Measurements from ENCODE around the gene EXOC3. TPM values are rescaled to one million over a fixed set of nuclear protein-coding genes. Genes with fewer than 3 reads are reported as not detected.
"Not testable (repeated sequence)": the region's sequence is repeated elsewhere in the genome, so short reads cannot be mapped to it uniquely, and the experiment has no call there.

The EXOC3 gene
- total RNA-seq, 2 donors from 2014 or later: 71.3 to 86.3 TPM

- no peak for ATAC-seq
- Mint-ChIP-seq H3K27ac (no peak overlapping the region), H3K27me3 (peaks cover 12% of the 10 kb centered on the region), H3K36me3 (ENCODE audit: low read depth) (no peaks in the 10 kb centered on the region), H3K4me3 (no peak overlapping the region), H3K4me1 (no peaks in the 10 kb centered on the region)
- no peaks in the 10 kb centered on the region for H3K9me3 ChIP-seq (ENCODE audit: control insufficient read depth, low read length, poor library complexity, severe bottlenecking)
- DNase-seq: no peak
Measured at GRCh38 chr5:483434-484140, 40.6 kb downstream of the EXOC3 start.

GRCh38 chr5:484556-484955, 41.6 kb downstream of the EXOC3 start:
- DNase-seq (no peak), ATAC-seq (no peak)
- no peaks in the 10 kb centered on the region for H3K9me3 ChIP-seq (ENCODE audit: control insufficient read depth, low read length, poor library complexity, severe bottlenecking)
- Mint-ChIP-seq H3K27ac (no peak overlapping the region), H3K4me1 (no peaks in the 10 kb centered on the region), H3K4me3 (no peak overlapping the region), H3K27me3 (peaks cover 12% of the 10 kb centered on the region), H3K36me3 (ENCODE audit: low read depth) (no peaks in the 10 kb centered on the region)

- no peak for DNase-seq
- Mint-ChIP-seq H3K36me3 (ENCODE audit: low read depth) (no peaks in the 10 kb centered on the region), H3K27ac (no peak overlapping the region), H3K4me1 (no peaks in the 10 kb centered on the region), H3K27me3 (peaks cover 7% of the 10 kb centered on the region), H3K4me3 (peak overlapping the region; percentile 7)
- ATAC-seq: no peak
- no peaks in the 10 kb centered on the region for H3K9me3 ChIP-seq (ENCODE audit: control insufficient read depth, low read length, poor library complexity, severe bottlenecking)
Measured at GRCh38 chr5:485113-485945, 42.4 kb downstream of the EXOC3 start.

DNA sequence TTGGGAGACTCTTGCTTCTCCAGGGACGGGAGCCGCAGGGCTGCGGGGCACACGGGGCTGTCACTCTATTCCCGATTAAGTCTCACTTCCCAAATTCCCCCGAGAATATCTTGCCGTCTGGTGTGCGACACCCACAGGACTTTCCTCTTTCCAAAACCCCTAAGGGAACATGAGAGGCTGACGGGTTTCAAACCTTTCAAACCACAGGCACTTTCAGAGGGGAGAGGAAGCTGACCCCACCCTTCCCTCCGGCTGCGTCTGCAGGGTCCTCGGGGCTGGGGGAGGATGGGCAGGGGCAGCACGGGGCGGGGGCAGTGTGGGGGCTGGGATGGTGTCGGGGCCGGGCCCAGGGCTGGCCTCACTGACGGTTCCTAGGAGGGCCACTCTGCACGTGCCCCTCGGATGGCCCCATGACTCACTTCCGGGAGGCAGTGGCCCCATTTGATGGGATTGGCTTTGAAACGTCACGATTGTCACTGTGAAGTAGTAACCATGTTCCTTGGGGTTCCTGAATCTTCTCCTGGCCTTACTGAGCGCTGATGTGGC, 43.0 kb downstream of the EXOC3 start:
- H3K4me3 Mint-ChIP-seq: peak overlapping the region; percentile 7
- no peaks in the 10 kb centered on the region for H3K9me3 ChIP-seq (ENCODE audit: control insufficient read depth, low read length, poor library complexity, severe bottlenecking)
- no peaks in the 10 kb centered on the region for H3K4me1 Mint-ChIP-seq
- ATAC-seq (peak; percentile 32), DNase-seq (no peak)
- no peaks in the 10 kb centered on the region for H3K36me3 Mint-ChIP-seq (ENCODE audit: low read depth)
- H3K27ac Mint-ChIP-seq: no peak overlapping the region
- peaks cover 4% of the 10 kb centered on the region for H3K27me3 Mint-ChIP-seq

- not testable (repeated sequence) for H3K36me3 Mint-ChIP-seq (ENCODE audit: low read depth); H3K27me3 Mint-ChIP-seq; H3K4me1 Mint-ChIP-seq; DNase-seq; ATAC-seq; H3K4me3 Mint-ChIP-seq; H3K9me3 ChIP-seq (ENCODE audit: control insufficient read depth, low read length, poor library complexity, severe bottlenecking); H3K27ac Mint-ChIP-seq
Measured at GRCh38 chr5:486597-486996, 43.6 kb downstream of the EXOC3 start.

- Mint-ChIP-seq H3K27me3 (no peaks in the 10 kb centered on the region), H3K4me3 (no peak overlapping the region), H3K27ac (no peak overlapping the region), H3K36me3 (ENCODE audit: low read depth) (no peaks in the 10 kb centered on the region), H3K4me1 (no peaks in the 10 kb centered on the region)
- ATAC-seq (no peak), DNase-seq (no peak)
- no peaks in the 10 kb centered on the region for H3K9me3 ChIP-seq (ENCODE audit: control insufficient read depth, low read length, poor library complexity, severe bottlenecking)
Measured at GRCh38 chr5:488241-488640, 45.3 kb downstream of the EXOC3 start.

- H3K36me3 Mint-ChIP-seq (ENCODE audit: low read depth): no peaks in the 10 kb centered on the region
- ATAC-seq: no peak
- no peak overlapping the region for H3K4me3 Mint-ChIP-seq
Measured at GRCh38 chr5:488744-489688, 46.0 kb downstream of the EXOC3 start.

DNA sequence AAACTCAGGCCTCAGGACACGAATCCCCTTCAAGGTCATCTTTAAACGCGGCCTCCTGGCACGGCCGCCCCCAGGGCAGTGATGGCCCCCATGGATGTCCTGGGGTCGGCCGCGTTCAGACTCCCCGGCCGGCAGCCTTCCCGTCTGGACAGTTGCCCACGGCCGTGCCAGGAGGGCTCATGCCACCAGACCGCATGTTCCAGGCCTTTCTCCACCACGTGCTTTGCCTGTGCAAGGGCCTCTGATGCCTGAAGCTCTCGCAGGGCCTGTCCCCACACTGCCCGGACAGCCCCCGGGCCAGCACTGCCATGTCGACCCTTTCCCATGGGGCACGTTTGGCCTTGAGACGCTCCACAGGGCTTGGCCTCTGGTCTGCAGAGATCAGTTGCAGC, 46.7 kb downstream of the EXOC3 start:
- ATAC-seq (no peak), DNase-seq (no peak)
- H3K9me3 ChIP-seq (ENCODE audit: control insufficient read depth, low read length, poor library complexity, severe bottlenecking): no peaks in the 10 kb centered on the region
- H3K27ac Mint-ChIP-seq: no peak overlapping the region
- no peaks in the 10 kb centered on the region for H3K4me1 Mint-ChIP-seq
- no peaks in the 10 kb centered on the region for H3K36me3 Mint-ChIP-seq (ENCODE audit: low read depth)
- H3K4me3 Mint-ChIP-seq: no peak overlapping the region
- no peaks in the 10 kb centered on the region for H3K27me3 Mint-ChIP-seq

More at GRCh38 chr5:488744-489688, 46.0 kb downstream of the EXOC3 start:
- no peaks in the 10 kb centered on the region for H3K9me3 ChIP-seq (ENCODE audit: control insufficient read depth, low read length, poor library complexity, severe bottlenecking)
- no peaks in the 10 kb centered on the region for H3K27me3 Mint-ChIP-seq
- DNase-seq: no peak
- H3K27ac Mint-ChIP-seq: no peak overlapping the region
- no peaks in the 10 kb centered on the region for H3K4me1 Mint-ChIP-seq

- Mint-ChIP-seq H3K36me3 (ENCODE audit: low read depth) (no peaks in the 10 kb centered on the region), H3K4me3 (no peak overlapping the region), H3K27me3 (no peaks in the 10 kb centered on the region), H3K27ac (no peak overlapping the region), H3K4me1 (no peaks in the 10 kb centered on the region)
- DNase-seq (no peak), ATAC-seq (no peak)
- no peaks in the 10 kb centered on the region for H3K9me3 ChIP-seq (ENCODE audit: control insufficient read depth, low read length, poor library complexity, severe bottlenecking)
Measured at GRCh38 chr5:490116-491106, 47.4 kb downstream of the EXOC3 start.

GRCh38 chr5:491119-491855, 48.3 kb downstream of the EXOC3 start:
- no peak overlapping the region for H3K4me3 Mint-ChIP-seq
- no peak for DNase-seq
- H3K4me1 Mint-ChIP-seq: no peaks in the 10 kb centered on the region
- no peak for ATAC-seq
- no peak overlapping the region for H3K27ac Mint-ChIP-seq
- H3K36me3 Mint-ChIP-seq (ENCODE audit: low read depth): no peaks in the 10 kb centered on the region
- H3K27me3 Mint-ChIP-seq: no peaks in the 10 kb centered on the region
- no peaks in the 10 kb centered on the region for H3K9me3 ChIP-seq (ENCODE audit: control insufficient read depth, low read length, poor library complexity, severe bottlenecking)

DNA sequence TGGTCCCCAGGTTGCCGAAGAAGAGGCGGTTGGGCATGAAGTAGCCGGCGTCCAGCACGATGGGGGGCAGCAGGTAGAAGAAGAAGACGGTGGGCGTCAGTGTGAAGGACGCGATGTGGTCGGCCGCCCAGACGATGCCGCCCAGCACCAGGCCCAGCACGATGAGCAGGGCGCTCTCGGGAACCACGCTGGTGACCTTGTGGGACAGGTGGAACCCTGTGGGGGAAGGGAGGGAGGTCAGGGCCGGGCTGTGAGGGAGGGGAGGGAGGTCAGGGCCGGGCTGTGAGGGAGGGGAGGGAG, 48.8 kb downstream of the EXOC3 start:
- H3K4me1 Mint-ChIP-seq: no peaks in the 10 kb centered on the region
- ATAC-seq: no peak
- no peak overlapping the region for H3K27ac Mint-ChIP-seq

More for the DNA sequence above, 48.8 kb downstream of the EXOC3 start:
- DNase-seq: no peak
- Mint-ChIP-seq H3K4me3 (no peak overlapping the region), H3K36me3 (ENCODE audit: low read depth) (no peaks in the 10 kb centered on the region), H3K27me3 (no peaks in the 10 kb centered on the region)
- no peaks in the 10 kb centered on the region for H3K9me3 ChIP-seq (ENCODE audit: control insufficient read depth, low read length, poor library complexity, severe bottlenecking)

Measured in T-helper 17 cell (primary cell).